KMS-11 (cell line): Measurements from ENCODE around the gene ANKRD36B.
"Not testable (repeated sequence)": the region's sequence is repeated elsewhere in the genome, so short reads cannot be mapped to it uniquely, and the experiment has no call there.

ENCODE experiments used
- H2AFZ ChIP-seq: fragments of 200-600 bp; sonication (generic); 2 replicates; pipeline ENCODE4 v1.6.1; 2016; ENCODE audit warnings: antibody characterized with exemption, mixed run types, low read depth
- H3K27ac ChIP-seq: fragments of 200-600 bp; sonication (generic); 2 replicates; pipeline ENCODE4 v1.6.1; 2016; ENCODE audit warnings: mild to moderate bottlenecking, mixed run types
- H3K27me3 ChIP-seq: fragments of 200-600 bp; sonication (generic); 2 replicates; pipeline ENCODE4 v1.6.1; 2017; ENCODE audit warnings: mild to moderate bottlenecking, low read depth, mixed run types, moderate library complexity; ENCODE audit not compliant: insufficient read depth
- H3K36me3 ChIP-seq: fragments of 200-600 bp; sonication (generic); 2 replicates; pipeline ENCODE4 v1.6.1; 2017; ENCODE audit warnings: mild to moderate bottlenecking, mixed run types; ENCODE audit not compliant: insufficient read depth
- H3K4me1 ChIP-seq: fragments of 200-600 bp; sonication (generic); 2 replicates; pipeline ENCODE4 v1.6.1; 2016; ENCODE audit warnings: mild to moderate bottlenecking, low read depth, mixed run types; ENCODE audit not compliant: poor library complexity, severe bottlenecking
- H3K4me2 ChIP-seq: fragments of 200-600 bp; sonication (generic); 2 replicates; pipeline ENCODE4 v1.7.0; 2016; ENCODE audit warnings: mild to moderate bottlenecking, mixed run types
- H3K4me3 ChIP-seq: fragments of 200-600 bp; sonication (generic); IDR thresholded peaks from 2 replicates; pipeline ENCODE4 v1.6.1; 2017; ENCODE audit warnings: low read depth, low read length, mixed read lengths; ENCODE audit not compliant: insufficient read depth
- H3K79me2 ChIP-seq: fragments of 200-600 bp; sonication (generic); 2 replicates; pipeline ENCODE4 v1.6.1; 2016; ENCODE audit warnings: low read depth, mixed run types; ENCODE audit not compliant: insufficient read depth
- H3K9ac ChIP-seq: fragments of 200-600 bp; sonication (generic); 2 replicates; pipeline ENCODE4 v1.6.1; 2016; ENCODE audit warnings: mild to moderate bottlenecking, mixed run types
- H4K20me1 ChIP-seq: fragments of 200-600 bp; sonication (generic); 2 replicates; pipeline ENCODE4 v1.6.1; 2016; ENCODE audit warnings: mild to moderate bottlenecking, mixed run types; ENCODE audit not compliant: insufficient read depth
- TF ChIP-seq, protein P1 (sequence below): fragments of 200-600 bp; sonication (generic); conservative IDR thresholded peaks from 2 replicates; pipeline ENCODE4 v1.6.1; 2017; ENCODE audit warnings: low read depth, mild to moderate bottlenecking, antibody characterized with exemption, low read length, moderate library complexity, mixed read lengths

The ANKRD36B gene

DNA sequence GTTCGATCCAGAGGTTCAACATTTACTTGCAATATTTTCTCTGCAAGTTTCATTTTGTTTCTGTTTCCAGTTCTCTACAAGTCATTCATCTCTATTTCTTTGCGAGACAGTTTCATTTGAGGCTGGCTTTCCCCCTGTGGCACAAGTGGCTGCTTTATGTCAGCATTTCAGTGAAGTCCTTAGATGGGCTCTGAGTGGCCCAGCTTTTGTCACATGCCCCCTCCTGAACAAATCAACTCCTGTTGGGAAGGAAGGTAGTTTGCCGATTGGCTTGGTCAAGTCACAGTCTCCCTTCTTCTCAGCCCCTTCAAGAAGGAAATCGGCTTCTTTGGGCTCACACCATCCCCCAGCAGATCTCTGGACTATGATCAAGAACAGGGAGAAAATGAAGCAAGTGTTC, 19.1 kb upstream of the ANKRD36B start:
- H3K79me2 ChIP-seq, H3K27me3 ChIP-seq, H4K20me1 ChIP-seq, H3K36me3 ChIP-seq, H2AFZ ChIP-seq, H3K27ac ChIP-seq, H3K4me3 ChIP-seq, H3K4me1 ChIP-seq, H3K4me2 ChIP-seq, H3K9ac ChIP-seq: not testable (repeated sequence)

DNA sequence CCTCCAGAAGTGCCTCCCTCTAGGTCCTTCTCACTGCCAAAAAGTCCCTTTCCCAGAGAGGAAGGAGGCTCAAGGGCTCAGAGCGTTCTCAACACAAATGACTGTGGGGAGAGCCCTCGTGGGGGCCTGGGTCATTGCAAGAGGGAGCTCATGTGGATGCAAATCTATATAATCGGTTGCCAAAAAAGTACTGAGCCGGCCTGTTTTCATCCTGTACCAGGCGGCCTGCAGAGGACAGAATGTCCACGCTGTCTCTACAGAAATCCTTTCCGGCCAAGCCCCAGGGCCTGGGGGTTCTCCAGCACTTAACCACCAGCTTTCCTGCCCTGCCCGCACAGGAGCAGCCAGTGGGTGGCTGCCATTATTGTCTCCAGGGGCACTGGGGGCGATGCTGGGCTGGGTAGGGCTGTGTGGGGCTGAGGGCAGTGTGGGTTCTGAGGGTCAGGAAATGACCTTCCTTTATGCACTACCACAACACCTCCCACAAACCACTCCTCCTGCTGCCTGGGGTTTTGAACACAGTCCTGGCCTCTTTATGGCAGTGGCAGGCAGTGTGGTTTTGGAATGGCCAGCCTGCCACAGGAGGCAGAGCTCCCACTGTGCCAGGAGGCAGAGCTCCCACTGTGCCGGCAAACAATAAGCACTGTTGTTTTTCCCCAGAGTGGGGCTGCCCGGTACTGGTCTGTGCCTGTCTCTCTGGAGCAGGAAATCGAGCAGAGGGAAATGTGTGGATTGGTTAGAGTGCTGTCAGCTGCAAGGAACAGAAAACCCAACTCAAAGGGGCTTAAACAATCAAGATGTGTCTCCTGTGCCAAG, 16.1 kb upstream of the ANKRD36B start:
- H3K4me3 ChIP-seq, H2AFZ ChIP-seq, H3K27ac ChIP-seq, H3K36me3 ChIP-seq, H3K79me2 ChIP-seq, H3K9ac ChIP-seq, H3K4me2 ChIP-seq, H4K20me1 ChIP-seq, H3K27me3 ChIP-seq, H3K4me1 ChIP-seq: not testable (repeated sequence)

DNA sequence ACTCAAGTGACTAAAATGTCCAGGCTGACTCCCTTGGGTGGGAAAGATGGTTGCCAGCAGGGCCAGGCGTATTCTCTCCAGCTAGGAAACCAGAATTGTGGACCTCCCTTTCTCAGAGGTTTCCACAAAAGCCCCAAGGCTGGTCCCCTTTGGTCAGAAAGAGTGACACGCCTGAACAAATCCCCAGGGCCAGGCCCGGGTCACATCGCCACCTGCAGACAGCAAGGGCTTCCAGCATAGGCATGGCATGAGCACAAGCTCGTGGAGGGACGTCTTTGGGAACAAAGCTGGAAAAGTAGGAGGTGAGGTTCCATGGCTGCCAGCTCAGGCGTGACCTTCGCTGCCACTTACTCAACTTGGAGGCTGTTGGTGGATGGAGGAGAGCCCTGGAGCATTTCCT, 15.4 kb upstream of the ANKRD36B start:
- not testable (repeated sequence) for H3K27ac ChIP-seq, H3K4me1 ChIP-seq, H4K20me1 ChIP-seq, H3K27me3 ChIP-seq, H2AFZ ChIP-seq, H3K9ac ChIP-seq, H3K4me2 ChIP-seq, H3K36me3 ChIP-seq, H3K79me2 ChIP-seq, H3K4me3 ChIP-seq

DNA sequence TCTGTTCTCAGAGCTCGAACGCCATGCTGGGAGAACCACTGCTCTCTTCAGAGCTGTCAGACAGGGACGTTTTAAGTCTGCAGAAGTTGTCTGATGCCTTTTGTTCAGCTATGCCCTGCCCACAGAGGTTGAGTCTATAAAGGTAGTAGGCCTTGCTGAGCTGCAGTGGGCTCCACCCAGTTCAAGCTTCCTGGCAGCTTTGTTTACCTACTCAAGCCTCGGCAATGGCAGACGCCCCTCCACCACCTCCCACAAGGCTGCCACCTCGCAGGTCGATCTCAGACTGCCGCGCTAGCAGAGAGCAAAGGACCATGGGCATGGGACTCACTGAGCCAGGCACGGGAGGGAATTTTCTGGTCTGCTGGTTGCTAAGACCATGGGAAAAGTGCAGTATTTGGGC, 11.9 kb upstream of the ANKRD36B start:
- H3K9ac ChIP-seq, H3K27me3 ChIP-seq, H3K4me2 ChIP-seq, H3K79me2 ChIP-seq, H3K27ac ChIP-seq, H2AFZ ChIP-seq, H3K4me1 ChIP-seq, H3K36me3 ChIP-seq, H3K4me3 ChIP-seq, H4K20me1 ChIP-seq: not testable (repeated sequence)

DNA sequence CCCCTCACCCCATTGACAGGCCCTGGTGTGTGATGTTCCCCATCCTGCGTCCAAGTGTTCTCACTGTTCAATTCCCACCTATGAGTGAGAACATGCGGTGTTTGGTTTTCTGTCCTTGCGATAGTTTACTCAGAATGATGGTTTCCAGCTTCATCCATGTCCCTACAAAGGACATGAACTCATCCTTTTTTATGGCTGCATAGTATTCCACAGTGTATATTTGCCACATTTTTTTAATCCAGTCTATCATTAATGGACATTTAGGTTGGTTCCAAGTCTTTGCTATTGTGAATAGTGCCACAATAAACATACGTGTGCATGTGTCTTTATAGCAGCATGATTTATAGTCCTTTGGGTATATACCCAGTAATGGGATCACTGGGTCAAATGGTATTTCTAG, 6.5 kb upstream of the ANKRD36B start:
- H3K27ac ChIP-seq, H2AFZ ChIP-seq, H4K20me1 ChIP-seq, H3K9ac ChIP-seq, H3K27me3 ChIP-seq, H3K4me3 ChIP-seq, H3K4me2 ChIP-seq, H3K36me3 ChIP-seq, H3K79me2 ChIP-seq, H3K4me1 ChIP-seq: not testable (repeated sequence)

DNA sequence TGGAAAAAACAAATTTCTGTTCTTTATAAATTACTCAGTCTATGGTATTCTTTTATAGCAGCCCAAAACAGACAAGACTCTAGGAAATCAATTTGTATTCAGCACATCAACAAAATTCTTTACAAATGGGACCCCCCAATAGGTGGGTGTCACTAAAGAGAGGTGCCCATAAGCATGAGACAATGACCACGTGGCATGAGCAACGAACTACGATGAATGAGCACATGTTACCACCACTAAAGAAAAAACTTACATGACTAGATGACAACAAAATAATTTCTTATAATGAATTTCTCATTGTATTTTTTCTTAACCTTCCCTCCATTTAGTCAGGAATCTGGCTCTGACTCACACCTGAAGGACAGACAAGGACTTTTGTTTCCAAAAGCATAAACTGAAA, 3.8 kb upstream of the ANKRD36B start:
- not testable (repeated sequence) for H3K4me2 ChIP-seq, H3K4me1 ChIP-seq, H3K27ac ChIP-seq, H3K36me3 ChIP-seq, H3K27me3 ChIP-seq, H2AFZ ChIP-seq, H3K79me2 ChIP-seq, H3K9ac ChIP-seq, H3K4me3 ChIP-seq, H4K20me1 ChIP-seq

DNA sequence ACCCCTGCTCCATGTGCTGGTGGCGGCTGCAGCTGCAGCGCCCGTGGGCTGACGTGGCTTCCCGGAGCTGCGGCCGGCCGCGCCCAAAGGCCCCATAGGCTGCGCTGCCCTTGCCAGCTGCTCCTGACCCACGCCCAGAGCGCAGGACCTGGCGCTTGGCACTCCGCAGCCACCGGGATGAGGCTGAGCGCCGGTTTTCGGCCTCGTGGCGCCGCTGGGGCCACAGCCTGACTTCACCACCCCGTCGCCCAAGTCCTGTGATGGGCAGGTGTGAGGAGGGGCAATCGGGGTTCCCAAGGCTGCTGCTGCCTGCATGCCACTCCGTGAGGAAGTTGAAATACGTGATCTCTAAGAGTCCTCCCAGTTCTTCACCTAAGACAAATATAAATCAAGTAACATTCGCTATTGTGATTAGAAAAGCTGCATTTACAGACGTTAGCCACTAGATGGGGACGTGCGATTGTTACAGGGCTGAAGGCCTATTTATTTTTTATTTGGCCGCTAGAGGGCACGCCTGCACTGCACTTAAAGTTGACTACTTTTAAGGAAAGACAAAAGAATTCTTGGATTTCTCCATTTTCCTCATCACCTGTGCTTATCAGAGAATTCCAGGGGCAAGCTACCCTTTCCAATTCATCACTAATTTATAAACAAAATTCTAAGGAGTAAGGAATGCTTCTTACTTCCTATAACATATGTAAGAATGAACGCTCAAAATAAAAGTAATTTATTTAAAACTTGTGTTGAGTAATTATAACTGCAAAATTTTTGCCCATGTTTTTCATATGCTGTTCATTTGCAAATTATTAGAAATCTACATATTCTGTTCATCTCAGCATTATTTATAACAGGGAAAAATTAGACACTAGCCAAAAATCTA, 1.1 kb upstream of the ANKRD36B start:
- peak overlapping the region; percentile 95 for H2AFZ ChIP-seq
- H3K27me3 ChIP-seq, H3K4me3 ChIP-seq, H4K20me1 ChIP-seq, H3K36me3 ChIP-seq: not testable (repeated sequence)
- TF ChIP-seq, protein P1, sequence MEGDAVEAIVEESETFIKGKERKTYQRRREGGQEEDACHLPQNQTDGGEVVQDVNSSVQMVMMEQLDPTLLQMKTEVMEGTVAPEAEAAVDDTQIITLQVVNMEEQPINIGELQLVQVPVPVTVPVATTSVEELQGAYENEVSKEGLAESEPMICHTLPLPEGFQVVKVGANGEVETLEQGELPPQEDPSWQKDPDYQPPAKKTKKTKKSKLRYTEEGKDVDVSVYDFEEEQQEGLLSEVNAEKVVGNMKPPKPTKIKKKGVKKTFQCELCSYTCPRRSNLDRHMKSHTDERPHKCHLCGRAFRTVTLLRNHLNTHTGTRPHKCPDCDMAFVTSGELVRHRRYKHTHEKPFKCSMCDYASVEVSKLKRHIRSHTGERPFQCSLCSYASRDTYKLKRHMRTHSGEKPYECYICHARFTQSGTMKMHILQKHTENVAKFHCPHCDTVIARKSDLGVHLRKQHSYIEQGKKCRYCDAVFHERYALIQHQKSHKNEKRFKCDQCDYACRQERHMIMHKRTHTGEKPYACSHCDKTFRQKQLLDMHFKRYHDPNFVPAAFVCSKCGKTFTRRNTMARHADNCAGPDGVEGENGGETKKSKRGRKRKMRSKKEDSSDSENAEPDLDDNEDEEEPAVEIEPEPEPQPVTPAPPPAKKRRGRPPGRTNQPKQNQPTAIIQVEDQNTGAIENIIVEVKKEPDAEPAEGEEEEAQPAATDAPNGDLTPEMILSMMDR: peak; percentile 93
- peak overlapping the region; percentile 96 for H3K9ac ChIP-seq
- H3K4me1 ChIP-seq: peaks cover 13% of the 10 kb centered on the region
- peak overlapping the region; percentile 67 for H3K4me2 ChIP-seq
- peaks cover 14% of the 10 kb centered on the region; the same call in 1 of the 2 replicates for H3K79me2 ChIP-seq
- peak overlapping the region; percentile 94 for H3K27ac ChIP-seq

DNA sequence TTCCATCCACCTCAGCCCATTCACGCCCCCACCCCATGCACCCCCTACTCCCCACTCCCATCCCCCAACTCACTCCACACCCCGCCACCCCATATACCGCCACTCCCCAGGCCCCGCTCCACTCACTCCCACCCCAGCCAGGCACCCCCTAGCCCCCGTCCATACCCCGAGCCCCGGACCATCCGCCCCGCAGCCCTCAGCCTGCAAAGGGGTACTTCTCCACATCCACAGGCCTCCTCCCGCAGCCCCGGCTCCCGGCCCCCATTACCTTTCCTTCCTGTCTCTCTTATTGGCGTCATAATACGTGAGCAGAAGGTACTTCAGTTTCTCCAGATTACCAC, 450 bp downstream of the ANKRD36B start:
- H3K4me3 ChIP-seq: not testable (repeated sequence)
- H3K27ac ChIP-seq: peak overlapping the region; percentile 75
- H2AFZ ChIP-seq: peak overlapping the region; percentile 68; the same call in 1 of the 2 replicates

DNA sequence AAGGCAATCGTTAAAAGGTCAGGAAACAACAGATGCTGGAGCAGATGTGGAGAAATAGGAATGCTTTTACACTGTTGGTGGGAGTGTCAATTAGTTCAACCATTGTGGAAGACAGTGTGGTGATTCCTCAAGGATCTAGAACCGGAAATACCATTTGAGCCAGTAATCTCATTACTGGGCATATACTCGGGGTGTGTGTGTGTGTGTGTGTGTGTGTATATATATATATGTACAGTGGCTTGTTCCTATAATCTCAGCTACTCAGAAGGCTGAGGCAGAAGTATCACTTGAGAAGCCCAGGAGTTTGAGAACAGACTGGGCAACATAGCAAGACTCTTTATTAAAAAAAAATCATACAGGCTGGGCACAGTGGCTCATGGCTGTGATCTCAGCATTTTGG, 24.0 kb downstream of the ANKRD36B start:
- H3K36me3 ChIP-seq, H3K9ac ChIP-seq, H4K20me1 ChIP-seq: not testable (repeated sequence)

More for the DNA sequence above, 450 bp downstream of the ANKRD36B start:
- peak overlapping the region; percentile 96 for H3K9ac ChIP-seq
- H3K27me3 ChIP-seq, H3K36me3 ChIP-seq, H3K4me2 ChIP-seq, H4K20me1 ChIP-seq: not testable (repeated sequence)
- H3K4me1 ChIP-seq: peaks cover 13% of the 10 kb centered on the region
- H3K79me2 ChIP-seq: peaks cover 14% of the 10 kb centered on the region; the same call in 1 of the 2 replicates

More for the DNA sequence above, 24.0 kb downstream of the ANKRD36B start:
- H3K4me3 ChIP-seq, H3K27ac ChIP-seq, H3K27me3 ChIP-seq, H3K4me2 ChIP-seq, H3K79me2 ChIP-seq, H3K4me1 ChIP-seq, H2AFZ ChIP-seq: not testable (repeated sequence)
